Purkinje cell (primary cell): ENCODE measurements around the gene KLF6. TPM values are rescaled to one million over a fixed set of nuclear protein-coding genes. Genes with fewer than 3 reads are reported as not detected.

ENCODE experiments used
- polyA plus RNA-seq: library from polyadenylated mRNA; unstranded; fragments of >200 nt; fragmentation: Nextera tagmentation; gene quantifications from 2 replicates; pipeline ENCODE4 v1.2.1, GENCODE V29; 2014

KLF6 gene
- polyA plus RNA-seq = 2.8 and 4.5 TPM in 2 replicates

GRCh38 chr10:3784510-3785250 is at the start of gene KLF6:
TSS of gene KLF6 (minus strand) at chr10:3785209. CDS start at chr10:3785014, 195 bp downstream.

